GM12878 (cell line): ENCODE results near the gene COX6B1. TPM values are rescaled to one million over a fixed set of nuclear protein-coding genes. Genes with fewer than 3 reads are reported as not detected.

Experiments used
- ASH2L ChIP-seq: fragments of 300-600, 200-600 bp; sonication (generic); IDR thresholded peaks from 2 replicates; pipeline ENCODE4 v1.6.1; 2017; ENCODE audit warnings: low read depth, mild to moderate bottlenecking, borderline replicate concordance
- CREM ChIP-seq: IDR thresholded peaks from 2 replicates; pipeline ENCODE4 v1.6.1; 2014; ENCODE audit warnings: antibody characterized with exemption, low read depth
- DPF2 ChIP-seq: fragments of 450-650 bp; IDR thresholded peaks from 2 replicates; pipeline ENCODE4 v1.6.1; 2017; ENCODE audit warnings: mild to moderate bottlenecking
- HCFC1 ChIP-seq: fragments of 150-350 bp; IDR thresholded peaks from 2 replicates; pipeline ENCODE4 v1.6.1; 2014; ENCODE audit warnings: low read length
- MEF2A ChIP-seq: IDR thresholded peaks from 2 replicates; pipeline ENCODE4 v1.6.1; 2011; ENCODE audit warnings: low read depth, mild to moderate bottlenecking, low read length, moderate library complexity; ENCODE audit not compliant: insufficient read depth
- MXI1 ChIP-seq: fragments of 150-350 bp; IDR thresholded peaks from 2 replicates; pipeline ENCODE4 v1.6.1; 2011; ENCODE audit warnings: low read depth, mild to moderate bottlenecking, inconsistent platforms, low read length, improper control_type of control experiment
- RAD51 ChIP-seq: fragments of 450-650 bp; IDR thresholded peaks from 2 replicates; pipeline ENCODE4 v1.6.1; 2016; ENCODE audit warnings: moderate library complexity, mild to moderate bottlenecking, inconsistent platforms
- SMAD5 ChIP-seq: IDR thresholded peaks from 2 replicates; pipeline ENCODE4 v1.6.1; 2016; ENCODE audit warnings: antibody characterized with exemption, low read depth
- ZNF622 ChIP-seq: fragments of 450-650 bp; IDR thresholded peaks from 2 replicates; pipeline ENCODE4 v1.6.1; 2017; ENCODE audit warnings: mild to moderate bottlenecking, inconsistent platforms
- ZSCAN29 ChIP-seq: fragments of 450-650 bp; IDR thresholded peaks from 2 replicates; pipeline ENCODE4 v1.6.1; 2017; ENCODE audit warnings: mild to moderate bottlenecking, moderate library complexity
- polyA plus RNA-seq, 11 experiments: library from polyadenylated mRNA; depleted of rRNA in 4 of 11; unstranded in 6 of 11; stranded (reverse) in 5 of 11; fragments of >200 nt; fragmentation: Nextera tagmentation in 4 of 11; fragmentation: Illumina TruSeq in 1 of 11; extraction: Ambion mirVana in 4 of 11; extraction: Trizol in 1 of 11; gene quantifications; 1 replicate in 1 of 11; 2 replicates in 10 of 11; pipeline versions ENCODE4 v1.2.1 to v1.2.3, GENCODE V29; 2011 to 2016; ENCODE audit warnings: inconsistent platforms in 2 of 11, missing spikeins in 2 of 11, low read depth in 1 of 11
- total RNA-seq, 4 experiments: library from RNA; depleted of rRNA in 3 of 4; stranded (reverse); fragments of >200 nt in 3 of 4; fragmentation: Illumina TruSeq in 1 of 4; extraction: Trizol in 1 of 4; gene quantifications; 2 replicates each; pipeline versions ENCODE4 v1.2.1 to v1.2.3, GENCODE V29; 2013 to 2021
- TF ChIP-seq, protein P1 (sequence below): fragments of 450-650 bp; IDR thresholded peaks from 2 replicates; pipeline ENCODE4 v1.6.1; 2014; ENCODE audit warnings: mild to moderate bottlenecking
- TF ChIP-seq, protein P2 (sequence below): fragments of 450-650 bp; IDR thresholded peaks from 2 replicates; pipeline ENCODE4 v1.6.1; 2016; ENCODE audit warnings: mild to moderate bottlenecking, moderate library complexity, borderline replicate concordance
- TF ChIP-seq, protein P3 (sequence below): fragments of 450-650 bp; IDR thresholded peaks from 2 replicates; pipeline ENCODE4 v1.6.1; 2016; ENCODE audit warnings: mild to moderate bottlenecking
- TF ChIP-seq, protein P4 (sequence below): fragments of 150-350 bp; IDR thresholded peaks from 2 replicates; pipeline ENCODE4 v1.6.1; 2016; ENCODE audit warnings: low read depth, low read length
- TF ChIP-seq, protein P5 (sequence below): IDR thresholded peaks from 2 replicates; pipeline ENCODE4 v1.6.1; 2012; ENCODE audit warnings: mild to moderate bottlenecking, low read depth, low read length

Gene COX6B1
- total and polyA plus RNA-seq, 10 of the 15 experiments (the other 5 are each of a cell fraction or from before 2014, with no cell fraction given) = 500 to 1,700 (median 862) TPM

GRCh38 chr19:35648017-35648961, at the start of gene COX6B1 (continued):
- TF ChIP-seq SMAD5 (peak; percentile 79), RAD51 (no peak), HCFC1 (peak; percentile 42; the same call in 1 of the 2 replicates), ZSCAN29 (no peak), ASH2L (no peak), ZNF622 (no peak), DPF2 (peak; percentile 61; the same call in 1 of the 2 replicates), CREM (no peak), MXI1 (peak; percentile 64; the same call in 1 of the 2 replicates), MEF2A (no peak)
- TF ChIP-seq, protein P1, sequence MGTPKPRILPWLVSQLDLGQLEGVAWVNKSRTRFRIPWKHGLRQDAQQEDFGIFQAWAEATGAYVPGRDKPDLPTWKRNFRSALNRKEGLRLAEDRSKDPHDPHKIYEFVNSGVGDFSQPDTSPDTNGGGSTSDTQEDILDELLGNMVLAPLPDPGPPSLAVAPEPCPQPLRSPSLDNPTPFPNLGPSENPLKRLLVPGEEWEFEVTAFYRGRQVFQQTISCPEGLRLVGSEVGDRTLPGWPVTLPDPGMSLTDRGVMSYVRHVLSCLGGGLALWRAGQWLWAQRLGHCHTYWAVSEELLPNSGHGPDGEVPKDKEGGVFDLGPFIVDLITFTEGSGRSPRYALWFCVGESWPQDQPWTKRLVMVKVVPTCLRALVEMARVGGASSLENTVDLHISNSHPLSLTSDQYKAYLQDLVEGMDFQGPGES = peak; percentile 80
- TF ChIP-seq, protein P2, sequence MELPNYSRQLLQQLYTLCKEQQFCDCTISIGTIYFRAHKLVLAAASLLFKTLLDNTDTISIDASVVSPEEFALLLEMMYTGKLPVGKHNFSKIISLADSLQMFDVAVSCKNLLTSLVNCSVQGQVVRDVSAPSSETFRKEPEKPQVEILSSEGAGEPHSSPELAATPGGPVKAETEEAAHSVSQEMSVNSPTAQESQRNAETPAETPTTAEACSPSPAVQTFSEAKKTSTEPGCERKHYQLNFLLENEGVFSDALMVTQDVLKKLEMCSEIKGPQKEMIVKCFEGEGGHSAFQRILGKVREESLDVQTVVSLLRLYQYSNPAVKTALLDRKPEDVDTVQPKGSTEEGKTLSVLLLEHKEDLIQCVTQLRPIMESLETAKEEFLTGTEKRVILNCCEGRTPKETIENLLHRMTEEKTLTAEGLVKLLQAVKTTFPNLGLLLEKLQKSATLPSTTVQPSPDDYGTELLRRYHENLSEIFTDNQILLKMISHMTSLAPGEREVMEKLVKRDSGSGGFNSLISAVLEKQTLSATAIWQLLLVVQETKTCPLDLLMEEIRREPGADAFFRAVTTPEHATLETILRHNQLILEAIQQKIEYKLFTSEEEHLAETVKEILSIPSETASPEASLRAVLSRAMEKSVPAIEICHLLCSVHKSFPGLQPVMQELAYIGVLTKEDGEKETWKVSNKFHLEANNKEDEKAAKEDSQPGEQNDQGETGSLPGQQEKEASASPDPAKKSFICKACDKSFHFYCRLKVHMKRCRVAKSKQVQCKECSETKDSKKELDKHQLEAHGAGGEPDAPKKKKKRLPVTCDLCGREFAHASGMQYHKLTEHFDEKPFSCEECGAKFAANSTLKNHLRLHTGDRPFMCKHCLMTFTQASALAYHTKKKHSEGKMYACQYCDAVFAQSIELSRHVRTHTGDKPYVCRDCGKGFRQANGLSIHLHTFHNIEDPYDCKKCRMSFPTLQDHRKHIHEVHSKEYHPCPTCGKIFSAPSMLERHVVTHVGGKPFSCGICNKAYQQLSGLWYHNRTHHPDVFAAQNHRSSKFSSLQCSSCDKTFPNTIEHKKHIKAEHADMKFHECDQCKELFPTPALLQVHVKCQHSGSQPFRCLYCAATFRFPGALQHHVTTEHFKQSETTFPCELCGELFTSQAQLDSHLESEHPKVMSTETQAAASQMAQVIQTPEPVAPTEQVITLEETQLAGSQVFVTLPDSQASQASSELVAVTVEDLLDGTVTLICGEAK = peak; percentile 94
- TF ChIP-seq, protein P3, sequence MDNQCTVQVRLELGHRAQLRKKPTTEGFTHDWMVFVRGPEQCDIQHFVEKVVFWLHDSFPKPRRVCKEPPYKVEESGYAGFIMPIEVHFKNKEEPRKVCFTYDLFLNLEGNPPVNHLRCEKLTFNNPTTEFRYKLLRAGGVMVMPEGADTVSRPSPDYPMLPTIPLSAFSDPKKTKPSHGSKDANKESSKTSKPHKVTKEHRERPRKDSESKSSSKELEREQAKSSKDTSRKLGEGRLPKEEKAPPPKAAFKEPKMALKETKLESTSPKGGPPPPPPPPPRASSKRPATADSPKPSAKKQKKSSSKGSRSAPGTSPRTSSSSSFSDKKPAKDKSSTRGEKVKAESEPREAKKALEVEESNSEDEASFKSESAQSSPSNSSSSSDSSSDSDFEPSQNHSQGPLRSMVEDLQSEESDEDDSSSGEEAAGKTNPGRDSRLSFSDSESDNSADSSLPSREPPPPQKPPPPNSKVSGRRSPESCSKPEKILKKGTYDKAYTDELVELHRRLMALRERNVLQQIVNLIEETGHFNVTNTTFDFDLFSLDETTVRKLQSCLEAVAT = no peak
- TF ChIP-seq, protein P4, sequence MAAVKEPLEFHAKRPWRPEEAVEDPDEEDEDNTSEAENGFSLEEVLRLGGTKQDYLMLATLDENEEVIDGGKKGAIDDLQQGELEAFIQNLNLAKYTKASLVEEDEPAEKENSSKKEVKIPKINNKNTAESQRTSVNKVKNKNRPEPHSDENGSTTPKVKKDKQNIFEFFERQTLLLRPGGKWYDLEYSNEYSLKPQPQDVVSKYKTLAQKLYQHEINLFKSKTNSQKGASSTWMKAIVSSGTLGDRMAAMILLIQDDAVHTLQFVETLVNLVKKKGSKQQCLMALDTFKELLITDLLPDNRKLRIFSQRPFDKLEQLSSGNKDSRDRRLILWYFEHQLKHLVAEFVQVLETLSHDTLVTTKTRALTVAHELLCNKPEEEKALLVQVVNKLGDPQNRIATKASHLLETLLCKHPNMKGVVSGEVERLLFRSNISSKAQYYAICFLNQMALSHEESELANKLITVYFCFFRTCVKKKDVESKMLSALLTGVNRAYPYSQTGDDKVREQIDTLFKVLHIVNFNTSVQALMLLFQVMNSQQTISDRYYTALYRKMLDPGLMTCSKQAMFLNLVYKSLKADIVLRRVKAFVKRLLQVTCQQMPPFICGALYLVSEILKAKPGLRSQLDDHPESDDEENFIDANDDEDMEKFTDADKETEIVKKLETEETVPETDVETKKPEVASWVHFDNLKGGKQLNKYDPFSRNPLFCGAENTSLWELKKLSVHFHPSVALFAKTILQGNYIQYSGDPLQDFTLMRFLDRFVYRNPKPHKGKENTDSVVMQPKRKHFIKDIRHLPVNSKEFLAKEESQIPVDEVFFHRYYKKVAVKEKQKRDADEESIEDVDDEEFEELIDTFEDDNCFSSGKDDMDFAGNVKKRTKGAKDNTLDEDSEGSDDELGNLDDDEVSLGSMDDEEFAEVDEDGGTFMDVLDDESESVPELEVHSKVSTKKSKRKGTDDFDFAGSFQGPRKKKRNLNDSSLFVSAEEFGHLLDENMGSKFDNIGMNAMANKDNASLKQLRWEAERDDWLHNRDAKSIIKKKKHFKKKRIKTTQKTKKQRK = no peak
- TF ChIP-seq, protein P5, sequence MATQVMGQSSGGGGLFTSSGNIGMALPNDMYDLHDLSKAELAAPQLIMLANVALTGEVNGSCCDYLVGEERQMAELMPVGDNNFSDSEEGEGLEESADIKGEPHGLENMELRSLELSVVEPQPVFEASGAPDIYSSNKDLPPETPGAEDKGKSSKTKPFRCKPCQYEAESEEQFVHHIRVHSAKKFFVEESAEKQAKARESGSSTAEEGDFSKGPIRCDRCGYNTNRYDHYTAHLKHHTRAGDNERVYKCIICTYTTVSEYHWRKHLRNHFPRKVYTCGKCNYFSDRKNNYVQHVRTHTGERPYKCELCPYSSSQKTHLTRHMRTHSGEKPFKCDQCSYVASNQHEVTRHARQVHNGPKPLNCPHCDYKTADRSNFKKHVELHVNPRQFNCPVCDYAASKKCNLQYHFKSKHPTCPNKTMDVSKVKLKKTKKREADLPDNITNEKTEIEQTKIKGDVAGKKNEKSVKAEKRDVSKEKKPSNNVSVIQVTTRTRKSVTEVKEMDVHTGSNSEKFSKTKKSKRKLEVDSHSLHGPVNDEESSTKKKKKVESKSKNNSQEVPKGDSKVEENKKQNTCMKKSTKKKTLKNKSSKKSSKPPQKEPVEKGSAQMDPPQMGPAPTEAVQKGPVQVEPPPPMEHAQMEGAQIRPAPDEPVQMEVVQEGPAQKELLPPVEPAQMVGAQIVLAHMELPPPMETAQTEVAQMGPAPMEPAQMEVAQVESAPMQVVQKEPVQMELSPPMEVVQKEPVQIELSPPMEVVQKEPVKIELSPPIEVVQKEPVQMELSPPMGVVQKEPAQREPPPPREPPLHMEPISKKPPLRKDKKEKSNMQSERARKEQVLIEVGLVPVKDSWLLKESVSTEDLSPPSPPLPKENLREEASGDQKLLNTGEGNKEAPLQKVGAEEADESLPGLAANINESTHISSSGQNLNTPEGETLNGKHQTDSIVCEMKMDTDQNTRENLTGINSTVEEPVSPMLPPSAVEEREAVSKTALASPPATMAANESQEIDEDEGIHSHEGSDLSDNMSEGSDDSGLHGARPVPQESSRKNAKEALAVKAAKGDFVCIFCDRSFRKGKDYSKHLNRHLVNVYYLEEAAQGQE = no peak
